Pancreas (tissue), 10 donors: ENCODE measurements around the gene IL17B. TPM values are rescaled to one million over a fixed set of nuclear protein-coding genes. Genes with fewer than 3 reads are reported as not detected.
"Not testable (repeated sequence)": the region's sequence is repeated elsewhere in the genome, so short reads cannot be mapped to it uniquely, and the experiment has no call there.

Experiments used
- ATAC-seq, 4 donors: fragments of 200-7000 bp; cut with Tn5 transposase; one replicate each; pipeline versions ENCODE4 v1.8.0 to v1.9.1; 2020; ENCODE audit warnings: mild to moderate bottlenecking in 4 of 4, moderate library complexity in 4 of 4
- DNase-seq, 6 donors: peaks; one replicate each; pipeline ENCODE4 v3.0.0-alpha.2; 2020
- FAIRE-seq: peaks from 2 replicates; lab custom pipeline; 2012; peaks lifted over from hg19 to GRCh38; lab: Jason Lieb, UNC
- H3K27ac ChIP-seq, 4 donors: fragments of 200-600 bp; sonication (generic); 1 replicate in 3 of 4; 2 replicates in 1 of 4; pipeline versions ENCODE4 v1.5.0 to v1.8.0; 2020
- H3K27me3 ChIP-seq, 4 donors: fragments of 200-600 bp; one replicate each; pipeline ENCODE4 v1.8.0; 2021
- H3K36me3 ChIP-seq, 3 donors: fragments of 200-600 bp; sonication (generic) in 1 of 3; one replicate each; pipeline versions ENCODE4 v1.5.0 to v1.8.0; 2020 to 2021
- H3K4me1 ChIP-seq, 3 donors: fragments of 200-600 bp; one replicate each; pipeline ENCODE4 v1.8.0; 2021
- H3K4me3 ChIP-seq, 4 donors: fragments of 200-600 bp; sonication (generic) in 2 of 4; one replicate each; pipeline versions ENCODE4 v1.5.0 to v1.8.0; 2020 to 2021
- H3K9me3 ChIP-seq, 4 donors: fragments of 200-600 bp; one replicate each; pipeline ENCODE4 v1.8.0; 2021
- CTCF ChIP-seq, 4 donors: fragments of 200-600 bp; sonication (generic) in 3 of 4; IDR thresholded peaks; one replicate each; pipeline versions ENCODE4 v1.5.0 to v1.8.0; 2021; ENCODE audit warnings: antibody characterized with exemption in 4 of 4
- WGBS, 2 donors: extraction: QIAGEN DNeasy Blood & Tissue Kit; methylation state at CpG; one replicate each; pipeline ENCODE4 v1.1.7; 2013; 5-methylcytosine and 5-hydroxymethylcytosine counted together
- intact Hi-C, 3 donors: fragments of 100-400 bp; cut with DNase I; formaldehyde crosslinking; loops; one replicate each; pipeline versions ENCODE4 v1.11.1 to v1.14.2; 2022
- polyA plus RNA-seq, 2 donors: library from polyadenylated mRNA; stranded (reverse); fragments of 200-250 nt; gene quantifications; one replicate each; pipeline ENCODE4 v1.2.3, GENCODE V29; 2013
- total RNA-seq, 6 donors: library from RNA; stranded (reverse); fragmentation: NEBNext Ultra II Directional in 4 of 6; extraction: Animal tissue kit (Norgen Biotek cat#: 25700) in 4 of 6; gene quantifications; one replicate each; pipeline versions ENCODE4 v1.2.1 to v1.2.4, GENCODE V29; 2021 to 2023
- donor health status: healthy with polysubstance abuse.
- donor health status: DM: no; HTN: no; CAD: no; lungs with moderate emphysema.
- donor health status: DM: no; HTN: no; CAD: no.
- donor health status: control.
- donor health status: control.
- donor health status: Bipolar disorder and iron deficiency.
- donor health status: DM: yes; HTN: yes; CAD: no.
- donor health status: DM: no; HTN: no; CAD: no.
- donor health status: DM: no; HTN: no; CAD: no.
- donor health status: DM: yes; HTN: yes; CAD: no.

IL17B gene
- total and polyA plus RNA-seq, 8 donors, result not detected

- intact Hi-C loops, result no loop called here
- no peak for FAIRE-seq
- no peaks in the 10 kb centered on the region for H3K36me3 ChIP-seq
- TF ChIP-seq CTCF (IDR thresholded peaks at IDR 0.05), result no peak
- DNase-seq, result no peak
- no peak overlapping the region for H3K27ac ChIP-seq
- no peak overlapping the region for H3K4me3 ChIP-seq
- no peaks in the 10 kb centered on the region for H3K4me1 ChIP-seq
- WGBS, 2 donors, result 71 to 82% methylated on average over 6 of the region's 6 CpGs
- no peaks in the 10 kb centered on the region for H3K9me3 ChIP-seq
- ATAC-seq, result no peak
- no peaks in the 10 kb centered on the region for H3K27me3 ChIP-seq
These were observed 12.4 kb upstream of the IL17B start for GRCh38 chr5:149391524-149391923.

- ATAC-seq, H3K4me1 ChIP-seq, intact Hi-C loops, H3K27me3 ChIP-seq, H3K36me3 ChIP-seq, DNase-seq, H3K27ac ChIP-seq, FAIRE-seq, H3K9me3 ChIP-seq, H3K4me3 ChIP-seq: not testable (repeated sequence)
- 72 to 87% methylated on average over 6 of the region's 6 CpGs for WGBS, 2 donors
These were observed 12.0 kb upstream of the IL17B start for GRCh38 chr5:149391076-149391475.

GRCh38 chr5:149389552-149390495 lies 10.7 kb upstream of the IL17B start:
- DNase-seq (no peak), ATAC-seq (no peak), FAIRE-seq (peak; percentile 91)
- intact Hi-C loops, result no loop called here
- H3K27me3 ChIP-seq, result no peaks in the 10 kb centered on the region
- no peak for TF ChIP-seq CTCF (IDR thresholded peaks at IDR 0.05)
- no peaks in the 10 kb centered on the region for H3K9me3 ChIP-seq
- H3K4me1 ChIP-seq, result no peaks in the 10 kb centered on the region
- 65 to 75% methylated on average over 11 of the region's 11 CpGs for WGBS, 2 donors
- H3K27ac ChIP-seq, result no peak overlapping the region
- no peak overlapping the region for H3K4me3 ChIP-seq
- no peaks in the 10 kb centered on the region for H3K36me3 ChIP-seq

GRCh38 chr5:149388498-149389190 lies 9.6 kb upstream of the IL17B start:
- no peaks in the 10 kb centered on the region for H3K4me1 ChIP-seq
- H3K36me3 ChIP-seq, result no peaks in the 10 kb centered on the region
- no peaks in the 10 kb centered on the region for H3K27me3 ChIP-seq
- intact Hi-C loops, result no loop called here
- no peak overlapping the region for H3K4me3 ChIP-seq
- no peak overlapping the region for H3K27ac ChIP-seq
- no peak for FAIRE-seq
- no peaks in the 10 kb centered on the region for H3K9me3 ChIP-seq
- no peak for TF ChIP-seq CTCF (IDR thresholded peaks at IDR 0.05)
- no peak for ATAC-seq
- no peak for DNase-seq
- WGBS, 2 donors, result 75 to 80% methylated on average over 7 of the region's 7 CpGs

DNA sequence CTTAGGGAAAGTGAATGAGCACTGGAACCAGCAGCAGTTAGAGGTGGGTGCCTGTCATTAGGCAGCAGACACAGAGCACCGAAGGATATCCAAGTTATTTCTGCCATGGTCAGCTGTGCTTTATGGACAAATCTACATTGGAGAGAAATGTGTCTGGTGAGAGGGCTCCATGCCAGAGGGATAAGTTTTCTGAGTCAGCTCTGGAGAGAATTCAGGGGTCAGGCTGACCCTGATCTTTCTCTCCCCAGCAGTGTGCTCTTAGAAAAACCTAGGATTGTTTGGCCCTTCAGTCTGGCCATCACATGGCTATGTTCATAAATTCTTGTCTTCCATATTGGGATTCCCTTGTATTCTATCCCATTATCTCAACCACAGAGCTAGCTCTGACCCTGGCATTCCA lies 8.9 kb upstream of the IL17B start:
- Histone ChIP-seq H3K4me1 (no peaks in the 10 kb centered on the region), H3K36me3 (no peaks in the 10 kb centered on the region), H3K27ac (no peak overlapping the region), H3K4me3 (no peak overlapping the region), H3K9me3 (no peaks in the 10 kb centered on the region), H3K27me3 (no peaks in the 10 kb centered on the region)
- intact Hi-C loops, result no loop called here
- WGBS, 2 donors, result 88 to 90% methylated on average over 1 of the region's 1 CpG
- no peak for TF ChIP-seq CTCF (IDR thresholded peaks at IDR 0.05)
- FAIRE-seq (no peak), ATAC-seq (peak in 1 of 4 donors; percentile 22), DNase-seq (no peak)
